Peyer's patch (tissue), 4 donors: ENCODE results near the gene CCDC184.

Experiments used
- POLR2A ChIP-seq, 2 donors: fragments of 450-650 bp; IDR thresholded peaks; one replicate each; pipeline ENCODE4 v1.5.1; 2017; ENCODE audit warnings: antibody characterized with exemption in 2 of 2, mild to moderate bottlenecking in 2 of 2, moderate library complexity in 2 of 2
- TF ChIP-seq, protein P1 (sequence below), 6 experiments: fragments of 450-650 bp in 4 of 6; fragments of 200-600 bp in 2 of 6; sonication (generic) in 1 of 6; IDR thresholded peaks; one replicate each; pipeline ENCODE4 v1.5.1; 2017 to 2019; ENCODE audit warnings: antibody characterized with exemption in 6 of 6, mild to moderate bottlenecking in 3 of 6, moderate library complexity in 1 of 6

DNA sequence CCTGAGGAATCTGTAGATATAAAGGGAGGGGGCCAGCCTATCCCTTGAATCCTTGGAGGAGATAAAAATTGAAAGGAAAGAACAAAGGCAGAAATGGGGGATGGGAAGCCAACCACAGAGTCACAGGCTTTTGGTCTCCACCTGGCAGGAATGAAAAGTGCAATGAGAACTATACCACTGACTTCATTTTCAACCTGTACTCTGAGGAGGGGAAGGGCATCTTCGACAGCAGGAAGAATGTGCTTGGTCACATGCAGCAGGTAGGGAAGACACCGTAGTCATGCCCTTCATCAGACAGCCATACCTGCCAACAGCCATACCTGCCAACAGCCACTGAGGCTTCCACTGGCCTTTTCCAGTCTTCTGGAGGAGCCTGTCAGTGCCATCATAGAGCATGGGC is 39.5 kb upstream of the CCDC184 start:
- TF ChIP-seq, protein P1, sequence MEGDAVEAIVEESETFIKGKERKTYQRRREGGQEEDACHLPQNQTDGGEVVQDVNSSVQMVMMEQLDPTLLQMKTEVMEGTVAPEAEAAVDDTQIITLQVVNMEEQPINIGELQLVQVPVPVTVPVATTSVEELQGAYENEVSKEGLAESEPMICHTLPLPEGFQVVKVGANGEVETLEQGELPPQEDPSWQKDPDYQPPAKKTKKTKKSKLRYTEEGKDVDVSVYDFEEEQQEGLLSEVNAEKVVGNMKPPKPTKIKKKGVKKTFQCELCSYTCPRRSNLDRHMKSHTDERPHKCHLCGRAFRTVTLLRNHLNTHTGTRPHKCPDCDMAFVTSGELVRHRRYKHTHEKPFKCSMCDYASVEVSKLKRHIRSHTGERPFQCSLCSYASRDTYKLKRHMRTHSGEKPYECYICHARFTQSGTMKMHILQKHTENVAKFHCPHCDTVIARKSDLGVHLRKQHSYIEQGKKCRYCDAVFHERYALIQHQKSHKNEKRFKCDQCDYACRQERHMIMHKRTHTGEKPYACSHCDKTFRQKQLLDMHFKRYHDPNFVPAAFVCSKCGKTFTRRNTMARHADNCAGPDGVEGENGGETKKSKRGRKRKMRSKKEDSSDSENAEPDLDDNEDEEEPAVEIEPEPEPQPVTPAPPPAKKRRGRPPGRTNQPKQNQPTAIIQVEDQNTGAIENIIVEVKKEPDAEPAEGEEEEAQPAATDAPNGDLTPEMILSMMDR (IDR thresholded peaks at IDR 0.05) = no peak
- TF ChIP-seq POLR2A (IDR thresholded peaks at IDR 0.05) = no peak
